Forelimb muscle (tissue), 1 donor: ENCODE measurements around the gene ANO7. TPM values are rescaled to one million over a fixed set of nuclear protein-coding genes. Genes with fewer than 3 reads are reported as not detected.

Source experiments
- DNase-seq: peaks from one replicate; pipeline ENCODE4 v3.0.0-alpha.2; 2013; ENCODE audit warnings: low read depth
- polyA plus RNA-seq: library from polyadenylated mRNA; unstranded; fragments of 120-200 nt; gene quantifications from one replicate; pipeline ENCODE4 v1.2.1, GENCODE V29; 2013; ENCODE audit not compliant: insufficient read length

Gene ANO7
- polyA plus RNA-seq, 1 donor, result 0.83 TPM

GRCh38 chr2:241157841-241158545 is 30.5 kb upstream of the ANO7 start:
- DNase-seq, result no peak

DNA sequence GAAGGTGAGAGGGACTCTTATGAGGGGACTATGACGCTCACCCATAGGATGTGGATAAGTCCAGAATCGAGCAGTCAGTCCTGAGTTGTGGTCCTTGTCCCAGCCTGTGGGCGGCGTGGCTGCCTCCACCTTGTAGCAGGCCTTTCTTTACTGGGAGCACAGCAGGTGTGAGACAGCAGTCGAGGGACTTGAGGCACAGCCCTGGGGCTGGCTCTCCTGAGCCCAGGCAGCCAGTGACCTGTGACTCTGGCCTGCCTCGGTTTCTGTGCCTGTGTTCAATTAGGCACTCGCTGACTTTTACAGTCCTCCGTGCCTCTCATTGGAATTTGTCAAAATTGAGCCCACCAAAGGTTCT is 30.0 kb upstream of the ANO7 start:
- DNase-seq, result no peak

DNA sequence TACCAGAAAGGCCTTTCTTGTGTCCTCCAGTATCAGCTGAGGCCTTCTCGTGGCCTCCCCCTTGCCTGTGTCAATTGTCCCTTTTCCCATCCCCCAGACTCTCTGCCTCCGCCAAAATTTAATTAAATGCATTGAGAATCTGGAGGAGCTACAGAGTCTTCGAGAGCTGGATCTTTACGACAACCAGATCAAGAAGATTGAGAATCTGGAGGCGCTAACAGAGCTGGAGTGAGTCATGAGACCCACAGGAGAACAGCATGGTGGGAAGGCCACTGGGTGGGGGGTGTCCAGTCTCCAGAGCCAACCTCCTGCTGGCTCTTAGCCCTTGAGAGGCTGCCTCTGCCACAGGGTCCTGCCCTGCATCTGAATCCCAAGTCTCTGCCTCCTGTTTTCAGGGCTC is 29.4 kb upstream of the ANO7 start:
- no peak for DNase-seq

DNA sequence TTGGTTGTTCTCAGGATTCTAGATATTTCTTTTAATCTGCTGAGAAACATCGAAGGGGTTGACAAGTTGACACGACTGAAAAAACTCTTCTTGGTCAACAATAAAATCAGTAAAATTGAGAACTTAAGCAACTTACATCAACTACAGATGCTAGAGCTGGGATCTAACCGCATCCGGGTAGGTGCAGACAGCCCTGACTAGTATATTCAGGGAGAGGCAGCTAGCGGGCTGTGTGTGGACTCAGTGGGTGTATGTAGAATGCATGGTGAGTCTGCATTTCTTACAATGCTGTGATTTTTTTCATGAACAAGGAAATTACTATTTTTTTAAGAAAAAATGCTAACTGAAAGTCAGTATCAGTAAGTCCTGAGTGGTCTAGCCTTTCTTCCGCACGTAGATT is 28.2 kb upstream of the ANO7 start:
- no peak for DNase-seq

- no peak for DNase-seq
Observed at GRCh38 chr2:241161646-241162281, 26.7 kb upstream of the ANO7 start.

DNA sequence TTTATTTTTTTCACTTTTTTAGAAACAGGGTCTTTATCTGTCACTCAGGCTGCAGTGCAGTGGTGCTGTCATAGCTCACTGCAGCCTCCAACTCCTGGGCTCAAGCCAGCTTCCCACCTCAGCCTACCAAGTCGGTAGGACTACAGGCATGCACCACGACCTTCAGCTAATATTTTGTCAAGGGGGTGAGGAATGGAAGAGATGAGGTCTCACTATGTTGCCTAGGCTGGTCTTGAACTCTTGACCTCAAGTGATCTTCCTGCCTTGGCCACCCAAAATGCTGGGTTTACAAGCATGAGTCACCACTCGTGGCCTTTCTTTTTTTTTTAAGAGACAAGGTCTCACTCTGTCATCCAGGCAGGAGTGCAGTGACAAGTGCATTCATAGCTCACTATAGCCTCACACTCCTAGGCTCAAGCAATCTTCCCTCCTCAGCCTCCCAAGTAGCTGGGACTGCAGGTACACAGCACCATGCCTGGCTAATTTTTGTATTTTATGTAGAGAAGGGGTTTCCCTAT is 24.8 kb upstream of the ANO7 start:
- DNase-seq, result no peak

GRCh38 chr2:241168366-241168765 is 20.1 kb upstream of the ANO7 start:
- no peak for DNase-seq

DNA sequence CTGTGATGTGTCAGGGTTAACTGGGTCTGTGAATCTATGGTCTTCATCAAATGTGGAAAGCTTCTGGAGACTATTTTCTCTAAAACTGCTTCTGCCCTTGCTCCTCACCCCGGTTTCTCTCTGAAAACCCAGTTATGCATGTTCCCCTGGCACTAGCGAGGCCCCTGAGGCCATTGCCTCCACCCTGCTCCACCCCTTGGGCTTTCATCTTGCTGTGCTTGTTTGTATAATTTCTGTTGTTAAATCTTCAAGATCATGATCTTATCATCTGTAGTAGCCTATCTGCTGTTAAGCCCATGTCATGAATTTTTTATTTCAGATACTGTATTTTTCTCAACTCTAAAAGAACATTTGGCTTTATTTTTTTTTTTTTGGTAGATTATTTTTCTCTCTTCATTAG is 14.9 kb upstream of the ANO7 start:
- no peak for DNase-seq

GRCh38 chr2:241177526-241178334 is 10.7 kb upstream of the ANO7 start:
- DNase-seq, result no peak

GRCh38 chr2:241178961-241179360 is 9.5 kb upstream of the ANO7 start:
- no peak for DNase-seq

DNA sequence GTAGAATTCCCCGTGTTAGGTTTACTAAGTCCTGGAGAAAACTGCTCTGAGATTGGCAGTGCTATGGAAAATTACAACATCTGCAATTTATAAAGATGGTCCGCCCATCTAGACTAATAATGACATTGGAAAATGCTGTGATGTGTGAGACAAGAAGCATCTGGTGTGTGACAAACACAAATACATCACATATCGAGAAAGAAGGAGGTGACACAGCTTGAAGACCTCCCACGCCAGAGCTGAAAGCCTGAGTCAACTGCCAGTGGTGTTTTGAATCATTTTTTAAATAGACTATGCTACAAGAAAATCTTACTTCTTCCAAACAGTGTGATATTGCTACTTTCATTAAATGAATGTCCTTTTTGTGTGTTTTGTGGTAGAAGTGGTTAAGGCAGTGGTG is 8.6 kb upstream of the ANO7 start:
- DNase-seq, result no peak

GRCh38 chr2:241180495-241180894 is 8.0 kb upstream of the ANO7 start:
- DNase-seq, result no peak

- no peak for DNase-seq
Observed at GRCh38 chr2:241182126-241182525, 6.4 kb upstream of the ANO7 start.

DNA sequence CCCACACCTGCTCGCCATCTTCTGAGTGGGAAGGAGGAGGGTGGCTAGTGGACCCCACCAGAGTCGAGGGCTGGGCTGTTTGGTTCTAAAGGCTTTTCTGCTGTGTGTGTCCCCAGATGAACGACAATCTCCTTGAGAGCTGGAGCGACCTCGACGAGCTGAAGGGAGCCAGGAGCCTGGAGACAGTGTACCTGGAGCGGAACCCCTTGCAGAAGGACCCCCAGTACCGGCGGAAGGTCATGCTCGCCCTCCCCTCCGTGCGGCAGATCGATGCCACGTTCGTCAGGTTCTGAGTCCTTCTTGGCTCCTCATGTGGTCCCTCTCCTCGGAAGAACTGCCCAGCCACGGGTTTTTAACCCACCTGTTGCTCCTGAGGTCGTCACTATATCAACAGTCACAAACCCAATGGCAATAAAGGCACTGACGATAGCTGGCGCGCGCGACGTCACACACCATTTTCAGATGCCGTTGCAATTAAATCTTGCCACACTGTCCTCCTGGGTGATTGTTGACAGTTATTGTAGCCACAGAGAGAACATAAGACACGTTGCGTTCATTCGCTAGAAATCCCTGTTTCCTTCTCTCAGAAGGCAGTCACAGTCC is 5.8 kb upstream of the ANO7 start:
- DNase-seq, result no peak

- no peak for DNase-seq
Observed at GRCh38 chr2:241183221-241183620, 5.3 kb upstream of the ANO7 start.

DNA sequence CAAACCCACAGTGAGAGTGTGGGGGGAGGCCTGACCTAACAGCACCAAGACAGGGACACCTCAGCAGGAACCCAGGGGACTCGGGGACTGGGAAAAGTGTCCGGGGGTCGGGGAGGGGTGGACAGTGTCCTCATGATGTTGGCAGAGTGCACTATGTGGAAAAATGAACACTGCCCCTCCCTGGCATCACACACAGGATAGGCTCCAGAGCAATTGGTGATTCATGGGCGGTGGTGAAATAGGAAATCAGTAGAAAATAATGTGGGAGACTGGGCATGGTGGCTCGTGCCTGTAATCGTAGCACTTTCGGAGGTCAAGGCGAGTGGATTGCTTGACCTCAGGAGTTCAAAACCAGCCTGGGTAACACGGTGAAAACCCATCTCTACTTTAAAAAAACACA is 3.6 kb upstream of the ANO7 start:
- no peak for DNase-seq

- no peak for DNase-seq
Observed at GRCh38 chr2:241185961-241186360, 2.5 kb upstream of the ANO7 start.

GRCh38 chr2:241187101-241187917 is 1.2 kb upstream of the ANO7 start:
- DNase-seq, result no peak

- no peak for DNase-seq
Observed at GRCh38 chr2:241187918-241188234, 601 bp upstream of the ANO7 start.

DNA sequence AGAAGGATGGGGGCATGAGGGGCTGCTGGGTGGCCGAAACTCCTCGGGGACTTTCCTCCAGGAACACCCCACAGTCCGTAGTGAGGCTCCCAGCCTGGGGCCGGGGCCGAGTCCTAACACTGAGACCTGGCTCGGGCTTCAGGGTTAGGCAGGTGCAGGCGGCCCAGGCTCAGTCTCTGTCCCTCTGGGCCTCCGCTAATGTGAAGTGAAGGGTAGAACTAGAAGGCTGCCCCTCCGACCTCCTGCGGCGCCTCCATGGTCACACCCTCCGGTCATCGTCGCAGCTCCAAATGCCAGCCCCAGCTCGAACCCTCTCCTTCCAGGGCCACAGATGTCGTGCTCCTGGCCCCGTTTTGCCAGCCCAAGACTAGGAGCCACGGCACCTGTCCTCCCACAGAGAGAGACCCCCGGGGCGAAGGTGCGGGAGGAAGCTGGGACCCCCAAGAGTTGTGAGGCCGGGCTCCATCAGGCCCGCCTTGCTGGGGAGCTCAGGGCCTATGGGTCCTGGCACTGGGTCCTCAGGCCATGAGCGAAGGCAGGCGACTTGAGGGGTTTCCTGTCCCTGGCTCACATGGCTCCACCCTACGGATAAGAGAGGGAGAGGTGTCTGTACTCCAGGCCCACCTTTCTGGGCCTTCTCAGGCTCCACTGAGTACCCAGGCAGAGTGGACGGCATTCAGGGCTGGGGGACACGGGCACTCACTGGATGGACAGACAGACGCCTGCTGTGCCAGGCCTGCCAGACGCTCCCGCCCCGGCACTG is 797 bp downstream of the ANO7 start:
- no peak for DNase-seq

GRCh38 chr2:241189856-241190201 is 1.4 kb downstream of the ANO7 start:
- DNase-seq, result no peak
